Bronchial epithelial cell (primary cell): ENCODE data around the gene GRID2. TPM values are rescaled to one million over a fixed set of nuclear protein-coding genes. Genes with fewer than 3 reads are reported as not detected.
"Not testable (repeated sequence)": the region's sequence is repeated elsewhere in the genome, so short reads cannot be mapped to it uniquely, and the experiment has no call there.

ENCODE experiments used
- DNase-seq: peaks from one replicate; pipeline ENCODE4 v3.0.0-alpha.2; 2010; ENCODE audit warnings: low read depth
- FAIRE-seq: peaks from 2 replicates; lab custom pipeline; 2011; peaks lifted over from hg19 to GRCh38; lab: Jason Lieb, UNC
- H3K27me3 ChIP-seq: 2 replicates; pipeline ENCODE4 v1.5.1; 2011; ENCODE audit warnings: low read length; ENCODE audit not compliant: control insufficient read depth, insufficient read depth
- H3K36me3 ChIP-seq: 2 replicates; pipeline ENCODE4 v1.5.1; 2011; ENCODE audit warnings: low read length; ENCODE audit not compliant: control insufficient read depth, insufficient read depth
- H3K4me3 ChIP-seq: 2 replicates; pipeline ENCODE4 v1.5.1; 2011; ENCODE audit warnings: mild to moderate bottlenecking, low read depth, low read length, control low read depth
- total RNA-seq: library from RNA; depleted of rRNA; stranded (reverse); fragments of >200 nt; gene quantifications from 2 replicates; pipeline ENCODE4 v1.2.1, GENCODE V29; 2014
- TF ChIP-seq, protein P1 (sequence below): IDR thresholded peaks from 2 replicates; pipeline ENCODE4 v1.5.1; 2011; ENCODE audit warnings: mild to moderate bottlenecking, moderate library complexity, low read length, control low read depth, inconsistent platforms; ENCODE audit not compliant: insufficient read depth, severe bottlenecking

GRID2 gene
- total RNA-seq, 1 donor from 2014 or later: not detected

DNA sequence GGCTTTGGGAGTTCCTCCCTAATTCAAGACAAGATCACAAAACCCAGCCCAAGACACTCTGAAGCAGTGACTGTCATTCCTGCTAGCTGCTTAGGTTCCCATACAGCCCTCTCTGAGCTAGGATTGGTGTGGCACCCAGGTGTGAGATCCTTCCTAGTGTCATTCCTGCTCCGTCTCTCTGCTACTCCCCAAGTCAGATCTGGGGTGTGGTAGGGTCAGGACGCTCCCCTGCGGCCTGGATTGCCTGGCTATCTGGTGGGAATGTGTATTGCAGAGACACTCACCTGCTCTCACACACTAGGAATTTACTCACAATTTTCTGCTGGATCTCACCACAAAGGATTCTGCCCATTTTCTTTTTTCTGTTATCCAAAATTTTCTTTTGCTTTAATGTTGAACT lies 964.0 kb downstream of the GRID2 start:
- TF ChIP-seq, protein P1, sequence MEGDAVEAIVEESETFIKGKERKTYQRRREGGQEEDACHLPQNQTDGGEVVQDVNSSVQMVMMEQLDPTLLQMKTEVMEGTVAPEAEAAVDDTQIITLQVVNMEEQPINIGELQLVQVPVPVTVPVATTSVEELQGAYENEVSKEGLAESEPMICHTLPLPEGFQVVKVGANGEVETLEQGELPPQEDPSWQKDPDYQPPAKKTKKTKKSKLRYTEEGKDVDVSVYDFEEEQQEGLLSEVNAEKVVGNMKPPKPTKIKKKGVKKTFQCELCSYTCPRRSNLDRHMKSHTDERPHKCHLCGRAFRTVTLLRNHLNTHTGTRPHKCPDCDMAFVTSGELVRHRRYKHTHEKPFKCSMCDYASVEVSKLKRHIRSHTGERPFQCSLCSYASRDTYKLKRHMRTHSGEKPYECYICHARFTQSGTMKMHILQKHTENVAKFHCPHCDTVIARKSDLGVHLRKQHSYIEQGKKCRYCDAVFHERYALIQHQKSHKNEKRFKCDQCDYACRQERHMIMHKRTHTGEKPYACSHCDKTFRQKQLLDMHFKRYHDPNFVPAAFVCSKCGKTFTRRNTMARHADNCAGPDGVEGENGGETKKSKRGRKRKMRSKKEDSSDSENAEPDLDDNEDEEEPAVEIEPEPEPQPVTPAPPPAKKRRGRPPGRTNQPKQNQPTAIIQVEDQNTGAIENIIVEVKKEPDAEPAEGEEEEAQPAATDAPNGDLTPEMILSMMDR: no peak

DNA sequence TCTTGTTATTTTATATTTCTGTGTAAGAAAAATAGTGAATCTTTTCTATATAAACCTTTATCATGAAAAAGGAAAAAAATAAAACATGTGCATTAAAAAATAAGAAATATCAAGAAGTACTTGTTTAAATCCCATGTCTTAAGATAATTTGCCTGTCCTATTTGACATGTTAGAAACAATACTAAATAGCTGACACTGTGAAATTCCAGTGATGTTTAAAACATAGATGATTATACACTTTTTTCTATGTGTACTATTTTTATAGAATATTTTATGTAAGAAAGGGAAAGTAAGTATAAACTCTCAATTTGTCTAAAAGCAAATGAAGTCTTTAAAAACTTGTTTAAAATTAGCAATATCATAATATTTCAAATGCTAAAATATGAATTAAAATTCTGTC lies 981.6 kb downstream of the GRID2 start:
- no peak for FAIRE-seq
- TF ChIP-seq, protein P1: no peak
- DNase-seq: no peak
- H3K27me3 ChIP-seq: no peaks in the 10 kb centered on the region
- no peak overlapping the region for H3K4me3 ChIP-seq
- no peaks in the 10 kb centered on the region for H3K36me3 ChIP-seq

More for the DNA sequence above, 964.0 kb downstream of the GRID2 start:
- DNase-seq (no peak), FAIRE-seq (no peak)
- no peaks in the 10 kb centered on the region for H3K27me3 ChIP-seq
- no peaks in the 10 kb centered on the region for H3K36me3 ChIP-seq
- H3K4me3 ChIP-seq: no peak overlapping the region

DNA sequence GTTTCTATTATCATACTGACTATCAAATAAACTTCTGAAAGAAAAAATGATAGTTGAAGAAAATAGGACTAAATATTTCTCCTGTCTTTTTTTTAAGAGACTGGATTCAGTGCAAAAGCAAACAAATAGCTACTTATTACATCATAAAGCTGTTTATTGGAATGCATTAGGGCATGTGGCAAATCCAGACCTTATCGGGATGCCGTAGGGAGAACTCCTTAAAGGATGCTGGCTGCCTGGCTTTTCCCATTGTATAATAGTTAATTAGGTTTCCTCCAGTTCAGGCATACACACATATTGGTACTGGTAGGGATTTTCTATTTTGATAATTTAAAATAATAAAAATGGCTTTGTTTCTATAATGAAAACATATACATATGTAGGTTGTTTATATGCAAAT lies 985.5 kb downstream of the GRID2 start:
- FAIRE-seq (no peak), DNase-seq (no peak)
- TF ChIP-seq, protein P1: no peak
- H3K27me3 ChIP-seq: no peaks in the 10 kb centered on the region
- no peaks in the 10 kb centered on the region for H3K36me3 ChIP-seq
- no peak overlapping the region for H3K4me3 ChIP-seq

DNA sequence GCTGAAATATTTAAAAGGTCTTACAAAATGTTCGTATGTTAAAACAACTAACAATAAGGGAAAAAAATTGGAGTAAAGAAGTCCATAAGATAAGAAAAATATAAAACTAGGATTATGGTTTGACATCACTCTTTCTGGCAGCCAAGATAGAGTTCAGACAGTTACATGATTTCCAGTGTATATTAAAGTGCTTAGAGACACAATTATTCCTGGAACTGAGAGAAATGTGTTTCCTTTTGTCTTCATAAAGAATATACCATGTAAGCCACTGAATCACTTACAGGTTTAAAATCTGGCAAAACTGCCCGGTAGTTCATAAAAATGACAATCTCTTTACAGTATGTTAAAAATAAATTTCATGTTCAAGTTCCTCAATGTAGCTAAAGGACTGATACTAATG lies 986.1 kb downstream of the GRID2 start:
- H3K36me3 ChIP-seq: no peaks in the 10 kb centered on the region
- no peak overlapping the region for H3K4me3 ChIP-seq
- no peak for FAIRE-seq
- TF ChIP-seq, protein P1: no peak
- H3K27me3 ChIP-seq: no peaks in the 10 kb centered on the region
- no peak for DNase-seq

DNA sequence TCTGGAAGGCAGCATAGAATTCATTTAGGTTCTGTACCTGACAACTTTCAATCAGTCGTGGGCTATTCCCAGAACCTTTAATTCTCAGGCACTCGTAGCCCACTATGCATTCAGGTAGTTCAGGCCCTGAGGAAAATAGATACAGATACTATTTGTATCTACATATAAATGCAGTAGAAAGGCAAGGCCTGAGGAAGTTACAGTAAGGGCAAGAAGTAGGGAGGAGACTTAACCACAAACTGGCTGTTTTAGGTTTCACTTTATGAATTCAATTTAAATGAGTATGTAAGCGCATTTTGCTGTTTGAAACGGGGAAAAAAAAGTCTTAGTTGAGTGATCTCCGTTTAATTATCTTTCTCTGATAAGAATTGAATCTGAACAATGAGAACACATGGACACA lies 995.4 kb downstream of the GRID2 start:
- Histone ChIP-seq H3K27me3 (no peaks in the 10 kb centered on the region), H3K36me3 (no peaks in the 10 kb centered on the region), H3K4me3 (no peak overlapping the region)
- FAIRE-seq: no peak
- TF ChIP-seq, protein P1: no peak
- DNase-seq: no peak

DNA sequence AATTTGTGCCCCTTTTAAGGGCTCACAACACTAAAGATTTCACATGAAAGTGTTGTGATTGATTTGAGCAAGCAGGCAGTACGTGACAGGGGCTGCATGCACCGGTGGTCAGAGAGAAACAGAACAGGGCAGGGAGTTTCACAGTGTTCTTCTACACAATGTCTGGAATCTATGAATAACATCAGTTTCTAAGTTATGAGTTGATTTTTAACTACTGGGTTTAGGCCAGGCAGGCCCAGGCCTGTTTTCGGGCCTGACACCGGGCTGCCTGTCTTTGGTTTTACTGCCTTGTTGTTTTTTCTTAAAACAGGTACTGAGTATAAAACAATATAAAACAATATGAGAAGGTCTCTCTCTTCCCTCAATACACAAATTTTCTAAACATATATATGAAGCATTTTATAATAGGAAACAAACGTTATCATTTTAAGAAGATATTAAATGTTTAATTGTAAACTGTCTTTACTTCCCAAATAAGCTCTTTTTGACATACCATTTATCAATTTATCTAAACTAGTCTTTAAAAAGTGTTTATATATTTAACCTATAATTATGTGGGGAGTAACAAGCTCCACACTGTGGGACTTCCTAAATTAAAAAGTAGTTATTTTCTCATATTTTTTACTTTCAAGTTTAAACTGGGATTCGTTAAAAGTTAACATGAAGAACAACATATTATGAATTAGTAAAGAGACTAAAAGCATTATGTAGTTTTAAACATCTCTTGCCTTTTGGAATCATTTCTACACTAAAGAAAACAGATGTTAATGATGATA lies 997.2 kb downstream of the GRID2 start:
- FAIRE-seq, H3K36me3 ChIP-seq, H3K4me3 ChIP-seq, H3K27me3 ChIP-seq: not testable (repeated sequence)
- peak; percentile 23 for DNase-seq
